ENCODE data around the gene DNAI7. TPM values are rescaled to one million over a fixed set of nuclear protein-coding genes. Genes with fewer than 3 reads are reported as not detected.

Gene DNAI7
- total RNA-seq, 2 donors from 2014 or later: 1.6 TPM

- Histone ChIP-seq H3K27ac (ENCODE audit: low read depth, low read length) (no peak overlapping the region), H3K9me3 (ENCODE audit: control insufficient read depth, low read length) (no peaks in the 10 kb centered on the region), H3K36me3 (ENCODE audit: control insufficient read depth, insufficient read depth, low read length) (no peaks in the 10 kb centered on the region), H3K4me1 (ENCODE audit: control insufficient read depth, insufficient read depth, low read length) (no peaks in the 10 kb centered on the region), H3K9ac (ENCODE audit: extremely low read depth, low read length, poor library complexity, severe bottlenecking) (no peak overlapping the region), H3K4me3 (ENCODE audit: low read length) (no peak overlapping the region), H3K27me3 (ENCODE audit: control insufficient read depth, insufficient read depth, low read length, poor library complexity, severe bottlenecking) (no peaks in the 10 kb centered on the region)
- H3K4me3 Mint-ChIP-seq: no peak overlapping the region
- no peak for TF ChIP-seq CTCF (conservative IDR thresholded peaks at IDR 0.05)
- DNase-seq: no peak
- H3K27me3 Mint-ChIP-seq (ENCODE audit: insufficient read depth): no peaks in the 10 kb centered on the region
- H3K27ac Mint-ChIP-seq: no peak overlapping the region
- H3K36me3 Mint-ChIP-seq (ENCODE audit: low read depth): peaks cover 1% of the 10 kb centered on the region
- WGBS, 2 experiments (ENCODE audit: insufficient coverage in 1 of 2, insufficient read length in 1 of 2): 93% methylated on average over 2 of the region's 2 CpGs; no CpG with 5 or more reads in 1 of the 2 experiments
- H3K9me3 Mint-ChIP-seq: no peaks in the 10 kb centered on the region
- no peaks in the 10 kb centered on the region for H3K4me1 Mint-ChIP-seq
Observed at GRCh38 chr12:25115677-25116076, 79.3 kb downstream of the DNAI7 start.

GRCh38 chr12:25113651-25114050 lies 81.3 kb downstream of the DNAI7 start:
- H3K4me1 ChIP-seq (ENCODE audit: control insufficient read depth, insufficient read depth, low read length): no peaks in the 10 kb centered on the region
- H3K27ac ChIP-seq (ENCODE audit: low read depth, low read length): no peak overlapping the region
- 92 to 95% methylated on average over 3 of the region's 3 CpGs for WGBS, 2 experiments (ENCODE audit: insufficient coverage in 1 of 2, insufficient read length in 1 of 2)
- Mint-ChIP-seq H3K27ac (no peak overlapping the region), H3K4me1 (no peaks in the 10 kb centered on the region), H3K36me3 (ENCODE audit: low read depth) (peaks cover 4% of the 10 kb centered on the region), H3K4me3 (no peak overlapping the region), H3K27me3 (ENCODE audit: insufficient read depth) (no peaks in the 10 kb centered on the region), H3K9me3 (peaks cover 2% of the 10 kb centered on the region)
- no peaks in the 10 kb centered on the region for H3K9me3 ChIP-seq (ENCODE audit: control insufficient read depth, low read length)
- no peak for DNase-seq
- no peak overlapping the region for H3K9ac ChIP-seq (ENCODE audit: extremely low read depth, low read length, poor library complexity, severe bottlenecking)
- H3K36me3 ChIP-seq (ENCODE audit: control insufficient read depth, insufficient read depth, low read length): no peaks in the 10 kb centered on the region
- H3K4me3 ChIP-seq (ENCODE audit: low read length): no peak overlapping the region
- no peak for TF ChIP-seq CTCF (conservative IDR thresholded peaks at IDR 0.05)
- no peaks in the 10 kb centered on the region for H3K27me3 ChIP-seq (ENCODE audit: control insufficient read depth, insufficient read depth, low read length, poor library complexity, severe bottlenecking)

GRCh38 chr12:25110260-25110659 lies 84.7 kb downstream of the DNAI7 start:
- H3K27ac Mint-ChIP-seq: no peak overlapping the region
- WGBS, 2 experiments (ENCODE audit: insufficient coverage in 1 of 2, insufficient read length in 1 of 2): 90 to 100% methylated on average over 4 to 6 of the region's 6 CpGs

More at GRCh38 chr12:25110260-25110659, 84.7 kb downstream of the DNAI7 start:
- DNase-seq: no peak
- no peaks in the 10 kb centered on the region for H3K27me3 Mint-ChIP-seq (ENCODE audit: insufficient read depth)
- H3K4me3 Mint-ChIP-seq: no peak overlapping the region
- H3K36me3 Mint-ChIP-seq (ENCODE audit: low read depth): peaks cover 4% of the 10 kb centered on the region
- H3K9me3 Mint-ChIP-seq: peaks cover 2% of the 10 kb centered on the region
- no peak for TF ChIP-seq CTCF (conservative IDR thresholded peaks at IDR 0.05)
- no peak overlapping the region for H3K9ac ChIP-seq (ENCODE audit: extremely low read depth, low read length, poor library complexity, severe bottlenecking)
- no peak overlapping the region for H3K4me3 ChIP-seq (ENCODE audit: low read length)
- H3K4me1 Mint-ChIP-seq: peaks cover 1% of the 10 kb centered on the region
- no peaks in the 10 kb centered on the region for H3K9me3 ChIP-seq (ENCODE audit: control insufficient read depth, low read length)
- H3K27me3 ChIP-seq (ENCODE audit: control insufficient read depth, insufficient read depth, low read length, poor library complexity, severe bottlenecking): no peaks in the 10 kb centered on the region
- no peaks in the 10 kb centered on the region for H3K4me1 ChIP-seq (ENCODE audit: control insufficient read depth, insufficient read depth, low read length)
- H3K36me3 ChIP-seq (ENCODE audit: control insufficient read depth, insufficient read depth, low read length): no peaks in the 10 kb centered on the region
- no peak overlapping the region for H3K27ac ChIP-seq (ENCODE audit: low read depth, low read length)

Measured in endodermal cell (in vitro differentiated cells).